SH-SY5Y (cell line): ENCODE data around the gene TBC1D4.

Experiments
- GATA2 ChIP-seq: IDR thresholded peaks from 2 replicates; pipeline ENCODE4 v1.6.1; 2011; ENCODE audit warnings: mild to moderate bottlenecking, low read depth, low read length
- GATA3 ChIP-seq: IDR thresholded peaks from 2 replicates; pipeline ENCODE4 v1.6.1; 2011; ENCODE audit warnings: low read depth, mild to moderate bottlenecking, low read length, moderate library complexity

Gene TBC1D4

DNA sequence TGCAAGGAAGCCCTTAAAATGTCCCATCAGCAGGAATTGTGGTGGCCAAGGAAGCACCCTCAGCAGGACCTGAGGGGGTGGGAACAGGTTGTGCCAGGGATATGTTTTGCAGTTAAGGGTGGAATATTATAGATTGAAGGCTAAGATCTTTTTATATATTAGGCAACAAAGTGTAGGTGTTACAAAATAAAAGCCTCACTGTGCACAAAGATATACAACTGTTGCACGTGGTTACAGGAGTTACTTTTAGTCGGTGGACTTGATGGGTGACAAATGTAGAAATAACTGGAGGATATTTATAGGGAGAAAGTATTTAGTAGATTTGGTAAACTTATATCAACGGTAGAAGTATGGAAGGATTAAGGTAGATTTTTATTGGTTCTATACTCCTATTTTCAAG is 35.1 kb downstream of the TBC1D4 start:
- TF ChIP-seq GATA3, result no peak
- TF ChIP-seq GATA2, result no peak

DNA sequence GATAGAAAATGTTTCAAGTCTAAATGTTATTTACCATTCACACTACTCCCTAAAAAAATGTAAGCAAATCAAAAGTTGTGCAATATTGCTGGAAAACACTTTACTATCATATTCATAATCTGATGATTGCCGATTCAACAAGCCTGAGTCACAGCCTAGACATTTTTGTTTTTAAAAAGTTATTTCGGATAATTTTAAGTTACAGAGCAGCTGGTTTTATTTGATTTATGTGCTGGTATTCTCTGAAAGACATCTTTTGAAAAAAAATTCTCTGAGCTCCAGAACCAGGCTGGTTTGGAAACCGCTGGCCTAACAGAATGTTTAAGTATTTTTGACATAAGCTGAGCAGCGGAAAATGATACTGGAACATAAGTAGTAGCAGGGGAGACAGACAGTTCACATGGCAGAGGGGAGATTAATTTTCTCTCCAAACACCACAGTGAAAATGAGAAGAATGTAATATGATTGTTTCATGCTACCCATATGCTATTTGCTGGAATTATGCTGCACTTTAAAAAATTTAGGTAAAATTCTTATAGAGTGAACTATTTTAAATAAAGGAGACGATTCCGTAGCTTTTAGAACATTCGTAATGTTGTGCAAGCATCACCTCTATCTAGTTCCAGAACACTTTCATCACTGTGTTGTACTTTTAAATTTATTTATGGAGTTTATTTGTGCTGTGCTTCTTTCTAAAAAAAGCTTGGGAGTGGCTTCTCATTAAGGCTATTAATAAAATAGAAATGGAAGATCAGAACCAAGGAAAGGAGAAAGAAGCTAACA is 36.1 kb downstream of the TBC1D4 start:
- TF ChIP-seq GATA2 (no peak), GATA3 (no peak)

DNA sequence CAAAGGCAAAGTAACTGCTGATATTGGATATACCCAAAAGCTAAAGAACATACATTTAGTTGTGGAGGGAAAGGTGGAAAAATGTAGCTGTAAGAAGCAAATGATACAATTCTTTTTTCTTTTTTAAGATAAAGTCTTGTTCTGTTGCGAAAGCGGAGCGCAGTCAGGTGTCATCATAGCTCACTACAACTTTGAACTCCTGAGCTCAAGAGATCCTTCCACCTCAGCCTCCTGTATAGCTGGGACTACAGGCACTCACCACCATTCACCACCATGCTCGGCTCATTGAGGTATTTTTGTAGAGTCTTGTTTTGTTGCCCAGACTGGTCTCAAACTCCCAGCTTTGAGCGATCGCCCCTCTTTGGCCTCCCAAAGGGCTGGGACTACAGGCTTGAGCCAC is 38.0 kb downstream of the TBC1D4 start:
- TF ChIP-seq GATA3 (no peak), GATA2 (no peak)

DNA sequence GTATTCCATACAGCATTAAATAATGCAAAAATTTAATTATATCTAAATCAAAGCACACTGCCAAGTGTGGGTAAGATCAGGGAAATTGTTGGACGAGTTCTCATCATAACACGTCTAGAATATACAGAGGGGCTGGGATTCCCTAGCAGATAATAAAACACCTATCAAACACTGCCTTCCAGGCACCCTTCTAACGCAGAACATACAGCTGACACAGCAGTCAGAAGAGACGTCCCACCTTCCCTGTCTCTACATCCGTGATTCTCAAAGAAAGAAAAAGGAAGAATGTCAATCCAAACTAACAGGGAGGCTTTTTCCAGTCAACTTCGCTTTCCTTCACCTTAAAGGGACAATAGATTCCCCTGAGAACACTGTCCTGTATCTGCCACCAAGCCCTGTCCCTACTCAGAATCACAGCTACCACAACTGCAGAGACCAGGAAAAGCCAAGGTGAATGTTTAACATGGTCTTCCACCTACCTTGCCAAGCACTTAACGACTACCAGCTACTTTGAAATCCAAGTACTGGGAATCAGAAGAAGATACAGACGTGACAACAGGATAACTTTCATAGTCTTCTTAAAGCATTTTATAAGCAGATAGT is 38.5 kb downstream of the TBC1D4 start:
- TF ChIP-seq GATA2, result no peak
- no peak for TF ChIP-seq GATA3

DNA sequence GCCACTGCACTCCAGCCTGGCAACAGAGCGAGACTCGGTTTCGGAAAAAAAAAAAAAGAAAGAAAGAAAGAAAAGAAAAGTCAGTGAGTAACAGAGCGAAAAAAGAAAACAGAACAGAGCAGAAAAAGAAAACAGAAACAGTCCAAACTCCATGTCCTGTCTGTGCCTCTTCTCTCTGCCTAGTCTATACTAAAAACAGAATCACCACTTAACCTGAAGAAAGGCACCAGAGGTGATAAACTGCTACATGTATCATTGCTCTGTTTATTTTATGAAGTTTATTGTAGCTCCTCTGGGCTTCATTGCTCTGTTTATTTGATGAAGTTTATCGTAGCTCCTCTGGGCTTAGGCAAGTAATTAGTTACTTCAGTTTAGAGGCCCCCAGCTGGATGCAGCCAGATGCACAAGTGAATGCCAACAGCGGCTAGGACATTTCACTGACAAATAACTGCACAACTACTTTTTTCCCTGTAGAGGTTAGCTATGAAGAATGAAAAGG is 39.2 kb downstream of the TBC1D4 start:
- TF ChIP-seq GATA2 (no peak), GATA3 (no peak)

DNA sequence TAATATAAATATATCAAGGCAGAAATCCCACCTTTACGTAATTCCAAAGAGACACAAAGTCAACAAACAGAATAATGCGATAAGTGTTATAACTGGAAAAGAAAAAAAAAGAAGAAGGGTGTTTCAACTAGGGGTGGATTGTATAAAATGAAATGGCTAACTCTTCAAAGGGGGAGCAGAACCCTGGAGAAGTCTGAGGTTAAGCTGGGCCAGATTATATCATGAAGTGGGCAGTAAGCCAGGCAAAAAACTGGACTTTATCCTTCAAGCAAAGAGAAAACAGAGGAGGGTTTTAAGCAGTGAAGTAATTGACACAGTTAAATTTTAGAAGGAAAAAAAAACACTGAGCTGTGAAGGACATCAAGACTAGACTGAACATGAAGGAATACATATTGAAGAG is 41.9 kb downstream of the TBC1D4 start:
- no peak for TF ChIP-seq GATA2
- TF ChIP-seq GATA3, result no peak

DNA sequence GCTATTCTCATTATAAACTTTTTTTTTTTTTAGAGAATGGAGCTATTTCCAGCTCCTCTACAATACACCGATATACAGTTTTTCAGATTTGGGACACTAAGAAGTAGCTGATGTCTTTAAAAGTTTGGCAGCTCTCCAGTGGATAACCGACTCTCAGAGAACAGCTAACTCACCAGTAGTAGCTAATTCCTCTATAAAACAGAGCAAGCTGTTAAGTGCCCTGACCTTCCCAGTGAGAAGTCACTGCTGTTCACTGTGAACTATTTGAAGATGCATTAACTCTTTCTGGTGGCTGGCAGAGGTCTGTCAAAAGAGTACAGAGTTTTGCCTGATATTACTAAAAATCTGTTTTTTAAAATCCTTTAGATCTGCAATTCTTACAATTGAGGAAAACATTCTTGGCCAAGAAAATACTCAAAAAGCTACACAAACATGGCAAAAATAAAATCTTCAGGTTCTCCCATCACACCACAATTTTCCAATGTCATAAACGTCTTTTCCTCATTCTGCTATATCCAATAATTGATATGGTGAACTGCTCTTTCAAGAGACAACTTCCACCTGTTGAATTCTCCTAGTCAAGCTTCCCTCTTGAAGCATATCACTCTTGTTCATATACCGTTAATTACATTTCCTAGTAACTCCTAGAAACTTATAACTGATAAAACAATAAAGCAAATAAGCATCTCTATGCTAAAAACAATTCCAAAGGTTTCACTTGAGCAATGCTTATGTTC is 44.2 kb downstream of the TBC1D4 start:
- TF ChIP-seq GATA3 (no peak), GATA2 (no peak)

DNA sequence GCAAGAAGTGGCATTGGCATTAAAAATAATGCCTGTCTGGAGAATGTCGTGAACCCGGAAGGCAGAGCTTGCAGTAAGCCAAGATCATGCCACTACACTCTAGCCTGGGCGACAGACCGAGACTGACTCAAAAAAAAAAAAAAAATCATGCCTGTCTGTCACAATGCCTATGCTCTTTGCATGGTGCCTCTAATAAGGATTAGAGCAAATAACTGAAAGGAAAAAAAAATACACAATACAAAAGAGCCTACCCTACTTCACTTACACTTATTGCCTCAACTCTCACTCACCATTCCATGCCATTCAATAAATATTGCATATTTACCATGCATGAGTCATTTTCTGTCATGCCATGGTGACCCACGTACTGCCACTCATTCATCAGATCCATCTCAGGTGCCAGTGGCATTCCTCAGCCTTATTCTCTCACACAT is 49.1 kb downstream of the TBC1D4 start:
- TF ChIP-seq GATA2, result no peak
- no peak for TF ChIP-seq GATA3

DNA sequence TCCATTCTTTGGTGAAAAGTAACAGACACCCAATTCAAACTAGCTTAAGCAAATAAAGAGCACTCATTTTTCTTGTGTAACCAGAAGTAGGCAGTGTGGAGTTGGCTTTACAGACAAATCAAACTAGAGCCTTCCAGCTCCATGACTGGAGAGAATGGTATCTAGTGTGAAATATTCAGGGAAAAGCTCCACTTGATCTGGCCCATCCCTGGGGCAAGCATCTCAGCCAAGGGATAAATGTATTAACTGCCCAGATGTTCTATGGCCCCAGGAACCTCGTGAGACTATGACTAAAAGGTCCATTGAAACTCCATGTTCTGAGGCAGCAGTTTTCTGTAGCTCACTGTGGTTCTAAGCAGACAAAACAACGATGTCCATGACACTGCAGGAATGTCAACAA is 49.9 kb downstream of the TBC1D4 start:
- TF ChIP-seq GATA3 (no peak), GATA2 (no peak)

DNA sequence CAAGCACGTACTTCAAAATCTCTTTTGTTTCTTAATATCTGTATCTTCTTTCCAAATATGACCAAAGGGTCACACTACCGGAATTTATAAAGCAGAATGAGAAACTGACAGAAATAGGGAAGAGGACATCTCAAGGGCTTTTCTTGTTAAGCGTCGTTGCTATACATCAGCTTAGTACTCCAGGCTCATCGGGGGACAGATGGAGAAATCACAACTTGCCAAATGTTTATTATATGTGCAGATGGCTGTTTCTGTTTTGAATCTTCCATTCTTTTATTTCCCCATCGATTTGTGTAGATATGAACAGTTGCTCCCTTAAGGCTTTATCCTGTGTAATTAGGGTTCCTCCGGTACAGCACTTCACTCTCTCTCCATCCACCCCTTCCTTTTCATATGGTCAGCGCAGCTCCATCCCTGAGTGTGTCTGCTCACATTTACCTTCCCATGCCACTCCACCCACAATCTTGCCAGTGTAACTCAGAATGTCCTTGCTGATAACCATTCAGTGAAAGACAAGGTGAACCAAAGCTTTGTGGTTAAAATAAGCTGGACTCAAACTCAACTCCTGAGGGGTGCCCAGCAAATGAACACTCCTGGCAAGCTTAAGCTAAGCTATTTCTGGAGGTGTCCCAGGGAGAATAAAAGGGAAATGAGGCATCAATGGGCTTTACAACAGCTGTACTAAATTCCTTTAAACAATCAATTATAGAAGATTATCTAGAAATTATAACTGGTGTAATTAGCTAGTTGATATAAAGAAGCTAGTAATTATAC is 51.3 kb downstream of the TBC1D4 start:
- no peak for TF ChIP-seq GATA3
- TF ChIP-seq GATA2, result no peak

DNA sequence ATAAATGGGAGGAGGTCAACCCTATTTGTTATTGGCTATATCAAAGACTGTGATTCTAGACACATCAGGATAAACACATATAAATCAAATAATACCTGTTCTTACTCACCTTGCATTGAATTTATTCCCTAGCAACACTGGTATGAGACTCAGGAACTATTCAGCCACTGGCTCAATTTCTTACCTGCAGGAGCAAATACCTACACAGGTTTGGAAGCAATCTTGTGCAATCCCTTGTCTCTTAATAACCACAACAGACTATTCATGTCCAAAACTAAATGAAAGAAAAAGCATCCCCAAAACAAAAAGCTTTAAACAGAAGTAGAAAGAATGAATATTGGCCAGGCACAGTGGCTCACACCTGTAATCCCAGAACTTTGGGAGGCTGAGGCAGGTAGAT is 55.5 kb downstream of the TBC1D4 start:
- TF ChIP-seq GATA2, result no peak
- no peak for TF ChIP-seq GATA3

DNA sequence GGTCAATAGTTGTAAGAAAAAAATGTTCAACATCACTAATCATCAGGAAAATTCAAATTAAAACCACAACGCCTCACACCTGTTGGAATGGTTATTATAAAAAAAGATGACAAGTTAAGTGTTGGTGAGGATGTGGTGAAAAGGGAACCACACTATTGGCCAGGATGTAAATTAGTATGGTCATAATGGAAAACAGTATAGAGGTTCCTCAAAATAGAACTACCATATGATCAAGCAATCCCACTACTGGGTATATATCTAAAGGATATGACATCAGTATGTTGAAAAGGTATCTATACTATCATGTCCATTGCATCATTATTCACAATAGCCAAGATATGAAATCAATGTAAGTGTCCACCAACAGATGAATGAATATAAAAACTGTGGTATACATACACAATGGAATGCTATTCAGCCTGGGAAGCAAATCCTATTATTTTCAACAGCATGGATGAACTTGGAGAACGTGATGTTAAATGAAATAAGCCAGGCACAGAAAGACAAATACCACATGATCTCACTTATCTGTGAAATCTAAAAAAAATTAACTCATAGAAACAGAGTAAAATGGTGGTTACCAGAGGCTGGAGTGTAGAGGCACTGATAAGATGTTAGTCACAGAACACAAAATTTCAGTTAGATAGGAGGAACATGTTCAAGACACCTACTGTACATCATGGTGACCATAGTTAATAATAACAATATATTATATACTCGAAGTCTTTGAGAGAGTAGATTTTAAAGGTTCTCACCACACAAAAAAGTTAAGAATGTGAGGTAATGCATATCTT is 56.6 kb downstream of the TBC1D4 start:
- TF ChIP-seq GATA3 (no peak), GATA2 (no peak)

DNA sequence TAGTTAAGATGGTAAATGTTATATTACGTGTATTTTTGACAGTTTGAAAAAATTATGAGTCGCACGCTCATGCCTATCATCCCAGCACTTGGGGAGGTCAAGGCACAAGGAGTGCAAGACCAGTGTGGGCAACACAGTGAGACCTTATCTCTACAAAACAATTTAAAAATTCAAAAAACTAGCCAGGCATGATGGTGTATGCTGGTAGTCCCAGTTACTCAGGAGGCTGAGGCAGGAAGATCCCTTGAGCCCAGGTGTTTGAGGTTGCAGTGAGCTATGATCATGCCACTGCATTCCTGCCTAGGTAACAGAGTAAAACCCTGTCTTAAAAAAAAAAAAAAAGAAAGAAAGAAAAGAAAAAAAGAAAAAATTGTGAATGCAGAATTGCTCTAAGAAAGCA is 58.0 kb downstream of the TBC1D4 start:
- no peak for TF ChIP-seq GATA2
